Measurements from ENCODE around the gene STAT3.
"Not testable (repeated sequence)": the region's sequence is repeated elsewhere in the genome, so short reads cannot be mapped to it uniquely, and the experiment has no call there.

STAT3 gene

DNA sequence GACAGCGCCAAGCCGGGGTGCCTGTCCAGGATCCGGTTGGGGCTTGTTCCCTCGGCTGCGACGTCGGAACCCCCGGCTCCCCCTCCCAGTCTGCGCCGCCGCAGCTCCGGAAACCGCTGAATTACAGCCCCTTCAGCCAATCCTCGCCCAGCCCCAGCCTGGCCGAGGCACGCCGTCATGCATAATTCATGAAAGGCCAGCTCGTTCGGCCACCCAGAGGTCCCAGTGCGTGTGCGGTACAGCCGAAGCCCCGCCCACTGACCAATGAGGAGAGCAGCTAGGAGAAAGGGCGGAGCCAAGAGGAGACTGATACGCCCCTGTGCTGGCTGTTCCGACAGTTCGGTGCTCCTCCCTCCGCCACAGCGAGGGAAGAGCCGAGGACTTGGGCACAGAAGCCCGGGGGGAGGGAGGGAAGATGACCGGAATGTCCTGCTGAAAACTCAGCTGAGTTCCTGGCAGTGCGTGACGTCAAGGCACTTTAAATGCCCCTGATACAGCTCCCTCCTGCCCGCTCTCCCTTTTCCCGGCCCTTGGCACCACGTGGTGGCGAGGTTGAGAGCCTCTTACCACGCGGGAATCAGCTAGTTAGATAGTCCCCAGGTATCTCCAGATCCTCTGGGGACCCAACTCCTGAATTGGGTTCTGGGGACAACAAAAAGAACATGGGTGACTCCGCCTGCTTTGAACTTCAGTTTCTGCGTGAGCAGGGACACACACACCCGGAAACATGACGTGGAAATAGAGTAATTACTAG is at the start of gene STAT3:
Gene STAT3 (minus strand): TSS at position 62 of the 754 bp plus-strand sequence. CDS start 39,926 bp downstream, outside the sequence.
- peak; percentile 100 for DNase-seq (ENCODE audit: low spot score)

DNA sequence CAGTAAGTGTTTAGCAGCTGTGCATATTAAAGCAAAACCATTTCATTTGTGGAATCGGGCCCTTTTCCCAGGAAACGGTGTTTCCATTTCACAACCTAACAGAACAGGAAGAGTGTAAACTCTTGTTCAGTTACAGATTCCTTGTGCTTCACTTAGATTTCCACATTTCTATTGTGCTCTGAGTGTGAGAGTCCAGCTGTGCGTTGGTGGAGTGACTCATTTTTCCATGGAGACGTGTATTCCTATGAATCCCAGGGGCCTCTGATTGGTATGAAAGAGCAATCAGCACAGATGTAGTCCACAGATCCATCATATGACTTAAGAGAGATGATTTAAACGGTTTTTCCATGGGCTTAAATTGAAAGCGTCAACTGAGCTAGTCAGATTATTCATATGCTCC is 48.1 kb upstream of the STAT3 start:
- DNase-seq (ENCODE audit: low spot score): no peak

DNA sequence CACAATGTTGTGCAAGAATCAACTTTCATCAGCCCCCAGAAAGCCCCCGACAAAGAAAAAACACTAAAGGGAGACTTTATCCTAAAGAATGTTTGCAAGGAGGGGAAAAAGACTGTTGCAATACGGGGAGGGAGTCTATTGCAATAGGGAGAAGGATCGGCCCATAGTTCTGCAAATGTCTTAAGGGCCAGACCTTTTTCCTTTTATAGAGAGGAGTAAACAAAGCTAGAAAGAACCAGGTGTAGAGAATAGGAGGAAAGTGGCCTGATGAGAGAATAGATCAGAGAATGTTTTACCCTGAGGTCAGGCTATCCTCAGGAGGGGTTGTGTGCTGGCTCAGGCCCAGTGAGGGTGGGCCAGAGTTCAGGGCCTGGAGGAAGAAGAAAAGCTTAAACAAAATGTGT is 43.5 kb upstream of the STAT3 start:
- DNase-seq (ENCODE audit: low spot score): no peak

DNA sequence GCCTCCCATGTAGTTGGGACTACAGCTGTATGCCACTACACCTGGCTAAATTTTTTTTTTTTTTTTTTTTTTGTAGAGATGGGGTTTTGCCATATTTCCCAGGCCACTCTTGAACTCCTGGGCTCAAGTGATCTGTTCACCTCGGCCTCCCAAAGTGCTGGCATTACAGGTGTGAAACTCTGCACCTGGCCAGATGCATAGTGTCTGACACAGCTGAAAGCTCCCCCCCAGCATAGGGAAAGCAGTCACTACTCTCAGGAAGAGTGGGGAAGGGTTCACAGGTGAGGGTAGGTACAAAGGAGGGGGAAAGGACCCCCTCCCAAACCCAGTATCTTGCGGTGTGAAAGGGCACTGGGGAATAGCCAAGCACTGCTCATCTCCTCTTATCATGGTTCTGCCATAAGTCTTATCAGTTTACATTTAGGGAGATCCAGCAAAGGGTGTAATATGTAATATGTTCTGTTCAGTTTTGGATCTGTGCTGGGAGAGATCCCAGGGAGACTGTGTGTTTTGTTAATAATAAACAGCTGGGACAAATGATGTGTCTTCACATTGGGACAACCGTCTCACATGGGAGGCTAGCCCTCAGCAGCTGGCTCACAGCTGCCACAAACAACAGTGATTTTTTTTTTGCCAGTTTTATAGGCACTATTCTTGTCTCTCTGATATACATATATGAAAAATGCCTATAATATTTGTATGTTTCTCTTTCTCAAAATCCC is 41.6 kb upstream of the STAT3 start:
- no peak for DNase-seq (ENCODE audit: low spot score)

DNA sequence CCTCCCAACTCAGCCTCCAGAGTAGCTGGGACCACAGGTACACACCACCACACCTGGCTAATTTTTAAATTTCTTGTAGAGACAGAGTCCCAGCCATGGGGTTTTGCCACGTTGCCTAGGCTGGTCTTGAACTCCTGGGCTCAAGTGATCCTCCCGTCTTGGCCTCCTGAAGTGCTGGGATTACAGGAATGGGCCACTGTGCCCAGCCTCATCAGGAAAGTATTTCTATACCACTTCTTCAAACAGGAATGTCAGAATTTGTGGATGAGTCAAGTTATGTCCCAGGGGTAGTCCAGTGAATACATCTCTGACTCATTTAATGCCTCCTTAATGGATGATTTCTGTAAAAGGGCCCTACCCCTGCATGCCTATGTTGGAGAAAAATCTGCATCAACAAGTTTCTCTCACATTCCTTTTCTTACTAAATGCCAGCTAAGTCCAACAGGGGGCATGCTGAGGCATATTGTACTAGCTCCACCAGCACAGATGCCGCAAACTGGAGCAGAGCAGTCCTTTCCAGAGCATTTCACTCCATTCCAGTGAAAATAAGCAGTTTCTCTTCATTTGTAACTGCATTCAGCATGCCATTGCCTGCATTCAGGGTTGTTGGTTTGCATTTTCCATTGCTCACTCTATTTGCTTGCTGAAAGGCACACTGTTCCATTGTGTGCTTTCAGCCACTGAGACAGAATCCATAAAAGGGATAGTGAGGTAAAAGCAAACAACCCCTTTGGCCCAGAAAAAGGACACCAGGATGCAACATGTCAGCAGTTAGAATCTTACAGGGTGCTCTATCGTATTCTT is 40.1 kb upstream of the STAT3 start:
- DNase-seq (ENCODE audit: low spot score): peak; percentile 45

DNA sequence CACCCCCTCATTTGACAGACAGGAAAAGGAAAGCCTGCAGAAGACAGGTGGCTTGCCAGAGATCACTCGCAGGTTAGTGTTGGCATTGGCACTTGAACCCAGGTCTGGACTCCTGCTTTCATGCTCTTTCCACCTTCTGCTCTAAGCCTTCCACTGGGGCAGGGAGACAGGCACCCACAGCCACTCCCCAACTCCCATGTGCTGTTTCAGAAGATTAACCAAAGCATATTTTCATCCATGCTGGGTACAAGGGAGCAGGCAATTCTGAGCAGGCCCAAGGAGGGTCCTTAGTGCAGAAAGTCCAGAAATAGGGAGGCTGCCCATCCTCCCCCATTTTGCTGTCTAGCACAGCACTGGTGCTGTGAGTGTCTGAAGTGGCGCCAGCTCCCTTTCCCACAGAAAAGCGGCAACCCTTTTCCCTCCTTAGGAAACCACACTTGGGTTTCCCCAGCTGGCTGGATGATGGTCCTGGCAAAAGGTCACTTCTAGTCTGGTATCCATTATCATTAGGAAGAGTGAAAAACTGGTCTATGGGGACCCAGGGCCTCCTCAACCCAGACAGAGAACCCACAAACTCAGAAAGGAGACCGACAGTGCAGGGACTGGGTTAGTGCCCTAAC is 36.9 kb upstream of the STAT3 start:
- no peak for DNase-seq (ENCODE audit: low spot score)

DNA sequence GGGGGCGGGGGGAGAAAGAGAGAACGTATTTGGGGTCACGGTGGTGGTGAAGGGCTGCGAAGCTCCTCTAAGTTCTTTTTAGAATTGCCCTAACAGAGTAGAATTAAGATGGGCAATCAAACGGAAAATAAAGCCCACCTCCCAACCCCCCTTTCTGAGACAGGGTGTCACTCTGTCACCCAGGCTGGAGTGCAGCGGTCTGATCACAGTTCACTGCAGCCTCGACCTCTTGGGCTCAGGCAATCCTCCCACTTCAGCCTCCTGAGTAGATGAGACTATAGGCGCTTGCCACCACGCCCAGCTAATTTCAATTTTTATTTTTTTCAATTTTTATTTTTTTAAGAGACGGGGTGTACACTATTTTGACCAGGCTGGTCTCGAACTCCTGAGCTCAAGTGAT is 35.5 kb upstream of the STAT3 start:
- DNase-seq (ENCODE audit: low spot score): no peak

DNA sequence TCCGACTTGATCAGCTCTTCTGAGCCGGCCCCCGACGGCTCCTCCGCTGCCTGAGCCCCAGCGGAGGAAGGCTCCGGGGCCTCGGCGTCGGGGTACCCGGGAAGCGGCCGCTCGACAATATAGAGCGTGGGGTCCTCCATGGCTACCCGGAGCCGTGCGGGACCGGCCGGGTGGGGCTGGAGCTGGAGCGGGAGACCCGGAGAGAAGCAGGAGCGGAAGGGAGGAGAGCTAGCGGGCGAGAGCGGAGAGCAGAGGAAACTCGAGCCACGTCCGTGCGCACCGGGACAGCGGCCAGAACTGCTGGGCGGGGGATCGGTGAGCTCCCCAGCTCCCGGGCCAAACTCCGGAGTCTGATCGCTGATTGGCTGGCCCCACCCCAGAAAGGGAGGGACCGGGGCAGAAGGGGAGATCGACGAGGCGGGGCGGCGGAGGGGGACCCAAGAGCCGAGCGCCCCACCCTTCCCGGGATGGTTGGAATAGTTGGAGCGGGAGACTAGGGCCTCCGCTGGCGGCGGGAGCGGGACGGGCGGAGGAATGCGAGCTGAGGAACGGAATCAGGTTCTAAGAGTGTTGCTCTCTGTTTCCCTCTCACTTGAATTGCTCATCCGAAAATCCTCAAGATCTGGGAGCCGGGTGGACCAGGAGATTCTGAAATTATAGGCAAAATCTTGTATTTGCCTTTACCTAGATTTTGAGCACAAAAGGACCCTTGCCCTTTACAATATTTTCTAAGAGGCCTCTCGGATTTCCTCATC is 34.9 kb upstream of the STAT3 start, which contains the start of gene CAVIN1:
Gene CAVIN1 (minus strand): TSS at position 299 of the 755 bp plus-strand sequence. CDS start 159 bp downstream, at position 140.
- DNase-seq (ENCODE audit: low spot score): peak; percentile 59

DNA sequence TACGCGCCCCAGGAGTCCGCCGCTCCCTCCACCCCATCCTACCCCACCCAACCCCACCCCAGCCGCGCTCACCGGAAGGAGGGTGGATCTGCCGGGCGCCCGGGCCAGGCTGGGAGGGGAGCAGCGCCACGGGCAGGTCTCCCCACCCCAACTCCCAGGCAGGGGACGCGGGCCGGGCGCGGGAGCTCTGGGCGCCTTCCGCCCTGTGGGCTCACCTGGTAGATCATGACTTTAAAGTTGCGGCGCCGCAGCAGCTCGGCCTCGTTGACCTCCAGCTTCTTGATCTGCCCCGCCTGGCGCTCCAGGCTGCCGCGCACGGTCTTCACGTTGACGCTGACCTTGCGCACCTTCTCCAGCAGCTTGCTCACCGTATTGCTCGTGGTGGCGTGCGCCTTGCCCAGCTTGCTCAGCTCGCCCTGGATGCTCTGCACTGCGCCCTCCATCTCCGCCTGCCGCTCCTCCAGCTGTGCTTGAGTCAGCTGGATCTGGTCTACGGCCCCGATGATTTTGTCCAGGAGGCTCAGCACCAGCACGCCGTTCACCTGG is 34.2 kb upstream of the STAT3 start:
- no peak for DNase-seq (ENCODE audit: low spot score)

DNA sequence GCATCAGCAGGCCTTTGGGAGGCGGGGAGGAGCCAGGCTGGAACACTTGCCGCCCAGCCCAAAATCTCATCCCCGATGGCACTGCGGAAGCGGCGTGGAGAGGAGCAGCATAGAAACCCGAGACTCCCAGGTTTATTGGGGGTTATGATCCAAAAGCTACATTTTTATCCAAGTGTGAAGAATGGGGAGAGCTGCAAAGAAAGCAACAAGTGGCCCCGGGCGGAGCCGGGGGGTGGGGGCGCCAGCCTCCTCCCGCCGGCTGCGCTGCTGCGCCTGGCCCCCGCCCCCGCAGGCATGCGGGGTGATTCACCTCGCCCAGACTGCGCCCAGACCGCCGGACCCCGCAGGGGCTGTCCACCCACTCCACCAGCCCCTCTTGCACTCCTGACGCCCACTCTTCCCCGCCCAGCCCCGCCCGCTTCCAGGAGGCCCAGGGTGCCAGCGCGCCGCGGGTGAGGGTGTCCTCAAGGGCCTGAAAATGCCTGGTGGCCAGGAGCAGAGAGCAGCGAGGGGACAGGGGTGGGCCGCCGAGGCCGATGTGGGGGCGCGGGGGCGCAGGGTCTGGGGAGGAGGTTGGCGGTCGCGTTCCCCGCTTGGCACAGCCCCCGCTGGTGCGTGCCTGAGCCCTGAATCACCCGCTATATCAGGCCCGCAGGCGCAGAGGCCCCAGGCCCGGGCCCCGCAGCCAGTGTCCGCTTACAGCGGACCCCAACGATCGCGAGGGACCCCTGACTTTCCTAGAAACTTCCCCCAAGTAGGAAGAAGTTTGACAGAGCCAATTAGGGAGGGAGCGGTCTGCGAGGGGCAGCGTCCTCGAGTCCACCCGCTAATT is 33.5 kb upstream of the STAT3 start:
- no peak for DNase-seq (ENCODE audit: low spot score)

DNA sequence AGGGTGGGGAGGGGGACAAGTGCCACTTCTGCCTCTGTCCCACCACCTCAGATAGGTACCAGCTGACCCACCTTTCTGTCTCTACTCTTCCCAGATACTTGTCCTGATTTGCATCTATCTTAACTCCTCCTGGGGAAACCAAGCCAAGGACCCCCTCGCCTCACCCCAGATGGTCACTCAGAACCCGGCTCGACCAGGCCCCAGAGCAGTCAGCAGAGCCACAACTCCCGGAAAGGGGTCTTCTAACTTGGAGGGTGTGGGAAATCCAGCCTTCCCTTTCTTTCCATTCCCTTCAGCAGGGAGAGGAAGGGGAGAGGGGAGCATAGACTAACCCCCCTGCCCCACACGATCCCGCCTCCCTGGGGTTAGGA is 32.9 kb upstream of the STAT3 start:
- no peak for DNase-seq (ENCODE audit: low spot score)

DNA sequence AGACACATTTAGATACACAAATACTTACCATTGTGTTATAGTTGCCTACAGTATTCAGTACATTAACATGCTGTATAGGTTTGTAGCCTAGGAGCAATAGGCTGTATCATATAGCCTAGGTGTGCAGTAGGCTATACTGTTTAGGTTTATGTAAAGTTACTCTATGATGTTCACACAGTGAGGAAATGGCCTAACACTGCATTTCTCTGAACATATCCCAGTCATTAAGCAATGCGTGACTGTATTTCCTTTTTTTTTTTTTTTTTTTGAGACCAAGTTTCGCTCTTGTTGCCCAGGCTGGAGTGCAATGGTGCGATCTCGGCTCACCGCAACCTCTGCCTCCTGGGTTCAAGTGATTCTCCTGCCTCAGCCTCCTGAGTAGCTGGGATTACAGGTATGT is 29.7 kb upstream of the STAT3 start:
- DNase-seq (ENCODE audit: low spot score): not testable (repeated sequence)

DNA sequence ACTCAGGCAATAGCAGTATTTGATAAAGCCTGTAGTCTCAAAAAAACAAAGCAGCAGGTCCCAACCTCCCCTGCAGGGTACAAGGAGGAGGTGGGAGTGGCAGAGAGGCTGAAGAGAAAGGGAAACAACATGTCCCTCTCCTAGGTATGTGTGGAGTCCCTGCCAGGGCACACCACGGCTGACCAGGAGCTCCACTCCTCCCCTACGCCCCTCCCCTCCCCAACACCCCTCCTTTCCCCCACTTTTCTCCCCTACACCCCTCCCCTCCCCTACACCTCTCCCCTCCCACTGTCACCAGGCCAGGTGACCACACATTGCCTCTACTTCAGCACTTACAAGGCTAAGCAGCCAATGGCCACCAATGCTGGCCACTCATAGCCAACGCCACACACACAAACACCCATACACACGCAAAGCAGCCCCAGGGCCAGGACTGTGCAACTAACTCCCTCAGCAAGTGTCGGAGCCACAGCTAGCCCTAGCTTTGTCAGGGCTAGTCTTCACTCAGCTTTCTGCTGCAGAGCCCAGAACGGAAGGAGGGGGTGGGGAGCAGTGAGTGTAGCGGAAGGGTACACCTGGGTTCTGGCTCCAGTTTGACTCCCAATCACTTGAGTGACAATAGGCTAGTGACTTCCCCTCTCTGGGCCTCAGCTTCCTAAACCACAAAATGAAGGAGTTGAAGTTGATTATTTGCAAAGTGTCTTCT is 26.6 kb upstream of the STAT3 start:
- DNase-seq (ENCODE audit: low spot score): no peak

DNA sequence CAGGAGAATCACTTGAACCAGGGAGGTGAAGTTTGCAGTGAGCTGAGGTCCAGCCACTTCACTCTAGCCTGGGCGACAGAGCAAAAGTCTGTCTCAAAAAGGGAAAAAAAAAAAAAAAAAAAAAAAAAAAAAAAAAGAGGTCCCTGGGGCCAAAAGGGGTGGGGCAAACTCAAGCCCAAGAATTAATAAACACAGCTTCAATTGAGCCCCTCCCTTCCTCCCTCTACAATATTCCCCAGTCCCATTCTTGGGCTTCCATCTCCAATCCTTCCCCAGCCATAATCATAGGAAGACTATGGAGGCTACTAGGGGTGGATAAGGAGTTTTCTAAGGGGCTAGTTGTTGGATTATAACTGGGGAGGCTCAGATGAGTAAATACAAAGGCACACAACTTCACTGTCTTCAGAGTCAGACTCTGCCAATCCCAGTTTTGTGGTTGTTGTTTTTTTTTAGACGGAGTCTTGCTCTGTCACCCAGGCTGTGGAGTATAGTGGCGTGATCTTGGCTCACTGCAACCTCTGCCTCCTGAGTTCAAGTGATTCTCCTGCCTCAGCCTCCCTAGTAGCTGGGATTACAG is 25.3 kb upstream of the STAT3 start:
- no peak for DNase-seq (ENCODE audit: low spot score)

DNA sequence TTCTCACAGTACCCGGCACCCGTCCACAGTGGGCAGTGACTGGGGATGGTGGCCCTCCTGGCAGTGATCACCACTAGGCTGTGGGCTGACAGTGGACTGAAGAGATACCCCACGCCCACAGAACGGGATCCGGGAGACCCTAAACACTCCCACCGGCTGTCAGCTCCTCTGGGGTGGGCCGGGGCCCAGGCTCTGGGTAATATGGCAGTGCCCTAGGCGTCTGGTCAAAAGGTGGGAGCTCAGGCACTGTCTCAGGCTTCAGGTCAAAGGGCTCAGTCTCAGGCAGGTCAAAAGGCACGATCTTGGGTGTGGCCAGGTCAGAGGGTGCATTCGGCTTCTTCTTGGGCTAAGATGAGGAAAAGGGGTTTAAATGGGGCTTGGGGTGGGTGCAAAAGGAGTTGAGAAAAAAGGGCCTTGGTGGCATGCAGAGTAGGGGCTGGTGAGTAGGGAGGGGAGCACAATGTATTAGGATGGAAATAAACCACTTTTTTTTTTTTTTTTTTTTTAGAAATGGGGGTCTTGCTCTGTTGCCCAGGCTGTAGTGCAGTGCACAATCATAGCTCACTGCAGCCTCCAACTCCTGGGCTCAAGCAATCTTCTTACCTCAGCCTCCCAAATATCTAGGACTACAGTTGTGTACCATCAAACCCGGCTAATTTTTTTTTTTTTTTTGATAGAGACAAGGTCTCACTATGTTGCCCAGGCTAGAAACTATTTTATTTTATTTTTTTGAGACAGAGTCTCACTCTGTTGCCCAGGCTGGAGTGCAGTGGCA is 23.9 kb upstream of the STAT3 start:
- no peak for DNase-seq (ENCODE audit: low spot score)

DNA sequence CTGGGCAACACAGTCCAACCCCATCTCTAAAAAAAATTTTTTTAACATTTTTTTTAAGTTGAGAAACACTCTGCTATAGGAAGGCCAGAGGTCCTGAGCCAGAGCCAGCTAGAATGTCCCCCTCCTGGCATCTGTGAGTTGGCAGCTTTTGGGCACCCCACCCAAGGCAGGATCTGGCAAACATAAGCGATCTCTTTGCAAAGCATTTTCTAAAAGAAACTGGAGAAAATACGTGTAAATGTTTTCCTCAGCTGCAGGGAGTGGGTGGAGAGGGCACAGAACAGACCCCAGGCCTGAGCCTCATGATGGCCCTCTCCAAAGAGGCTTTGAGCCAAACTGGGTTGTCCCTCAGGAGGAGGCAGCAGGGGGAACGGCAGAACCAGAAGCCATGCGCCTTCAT is 23.1 kb upstream of the STAT3 start:
- DNase-seq (ENCODE audit: low spot score): peak; percentile 68

DNA sequence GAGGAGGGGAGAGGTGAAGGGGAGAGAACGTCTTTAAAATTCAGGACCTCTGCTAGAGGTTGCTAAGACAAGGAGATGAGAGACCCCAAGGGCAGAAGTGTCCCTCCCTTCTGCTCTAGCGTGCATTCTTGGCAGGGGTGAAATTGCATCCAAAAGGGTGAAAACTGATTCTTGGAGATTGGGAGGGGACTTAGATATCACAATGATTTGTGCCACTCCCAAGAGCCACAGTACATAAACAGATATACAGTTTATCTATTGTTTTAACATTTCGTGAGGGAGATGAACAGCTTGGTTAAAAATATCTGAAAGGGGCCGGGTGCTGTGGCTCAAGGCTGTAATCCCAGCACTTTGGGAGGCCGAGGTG is 22.1 kb upstream of the STAT3 start:
- no peak for DNase-seq (ENCODE audit: low spot score)

DNA sequence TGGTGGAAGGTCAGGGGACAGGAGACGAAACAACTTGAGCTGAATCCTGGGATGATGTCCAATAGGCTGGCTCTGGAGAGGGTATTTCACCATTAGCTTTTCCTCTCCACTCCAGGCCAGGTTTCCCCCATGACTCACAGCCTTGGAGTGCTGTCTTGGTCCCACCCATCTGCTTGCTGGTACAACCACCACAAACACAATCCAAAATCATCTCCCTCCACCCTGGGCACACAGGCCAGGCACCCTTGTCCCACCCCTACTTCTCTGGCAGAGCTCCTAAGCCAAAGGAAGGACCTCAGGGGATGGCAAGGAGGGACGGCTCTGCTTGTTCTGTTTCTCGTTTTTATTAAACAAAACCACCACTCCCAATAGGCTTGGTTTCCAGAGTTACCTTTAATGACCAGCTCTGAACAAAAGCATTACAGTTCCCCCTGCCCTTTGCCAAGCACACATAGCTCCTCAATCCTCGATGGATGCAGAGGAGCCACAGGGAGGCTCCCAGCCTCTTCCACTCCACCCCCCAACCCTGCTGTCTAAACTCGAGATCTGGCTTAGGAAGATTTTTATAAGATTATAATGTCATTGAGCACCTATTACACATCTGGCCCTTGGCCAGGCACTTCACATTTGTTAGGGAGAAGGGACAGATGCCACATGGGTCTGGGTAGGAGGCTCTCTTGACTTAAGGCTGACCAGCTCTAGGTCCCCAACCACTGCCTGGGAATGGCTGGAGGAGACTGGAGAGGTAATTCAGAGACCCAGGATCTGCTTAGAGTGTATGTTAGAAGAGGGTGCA is 21.5 kb upstream of the STAT3 start:
- DNase-seq (ENCODE audit: low spot score): no peak
